DOHH2 (cell line): ENCODE results near the gene TTC8.

Source experiments
- EZH2phosphoT487 ChIP-seq: fragments of 200-600 bp; sonication (generic); IDR thresholded peaks from 2 replicates; pipeline ENCODE4 v1.6.1; 2017; ENCODE audit warnings: borderline replicate concordance, mild to moderate bottlenecking, antibody characterized with exemption, low read length, moderate library complexity, mixed read lengths
- TF ChIP-seq, protein P1 (sequence below): fragments of 200-600 bp; sonication (generic); IDR thresholded peaks from one replicate; pipeline ENCODE4 v1.5.1; 2014; ENCODE audit warnings: antibody characterized with exemption, mild to moderate bottlenecking, low read depth, low read length; ENCODE audit not compliant: poor library complexity, severe bottlenecking

DNA sequence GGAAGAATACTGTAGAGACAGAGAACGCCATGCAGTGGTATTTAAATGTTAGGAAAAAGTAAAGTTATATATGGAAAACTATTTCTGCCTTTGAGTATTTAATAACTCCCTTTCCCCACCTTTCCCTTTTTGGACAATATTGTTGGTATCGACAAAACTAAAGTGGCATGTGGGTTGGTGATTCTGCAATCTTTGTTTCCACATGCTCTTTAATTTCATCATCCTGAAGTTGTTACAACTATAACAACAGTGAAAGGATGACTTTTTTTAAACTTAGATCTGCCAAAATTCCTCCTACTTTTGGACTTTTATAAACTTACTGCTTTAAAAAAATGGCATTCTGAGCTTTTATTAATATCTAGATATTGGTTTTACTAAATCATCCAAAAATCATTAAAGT, 25.3 kb downstream of the TTC8 start:
- TF ChIP-seq, protein P1, sequence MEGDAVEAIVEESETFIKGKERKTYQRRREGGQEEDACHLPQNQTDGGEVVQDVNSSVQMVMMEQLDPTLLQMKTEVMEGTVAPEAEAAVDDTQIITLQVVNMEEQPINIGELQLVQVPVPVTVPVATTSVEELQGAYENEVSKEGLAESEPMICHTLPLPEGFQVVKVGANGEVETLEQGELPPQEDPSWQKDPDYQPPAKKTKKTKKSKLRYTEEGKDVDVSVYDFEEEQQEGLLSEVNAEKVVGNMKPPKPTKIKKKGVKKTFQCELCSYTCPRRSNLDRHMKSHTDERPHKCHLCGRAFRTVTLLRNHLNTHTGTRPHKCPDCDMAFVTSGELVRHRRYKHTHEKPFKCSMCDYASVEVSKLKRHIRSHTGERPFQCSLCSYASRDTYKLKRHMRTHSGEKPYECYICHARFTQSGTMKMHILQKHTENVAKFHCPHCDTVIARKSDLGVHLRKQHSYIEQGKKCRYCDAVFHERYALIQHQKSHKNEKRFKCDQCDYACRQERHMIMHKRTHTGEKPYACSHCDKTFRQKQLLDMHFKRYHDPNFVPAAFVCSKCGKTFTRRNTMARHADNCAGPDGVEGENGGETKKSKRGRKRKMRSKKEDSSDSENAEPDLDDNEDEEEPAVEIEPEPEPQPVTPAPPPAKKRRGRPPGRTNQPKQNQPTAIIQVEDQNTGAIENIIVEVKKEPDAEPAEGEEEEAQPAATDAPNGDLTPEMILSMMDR, result no peak
- TF ChIP-seq EZH2phosphoT487, result no peak
